GM18517 (cell line): ENCODE results near the gene CSNK1G3.
A peak's percentile ranks its signal among the peaks of the same experiment; 100 is the strongest.

Experiments used
- ATAC-seq: cut with Tn5 transposase; IDR thresholded peaks from one replicate; pipeline ENCODE4 v1.9.1; 2021; ENCODE audit warnings: mild to moderate bottlenecking, moderate library complexity; ENCODE audit not compliant: unreplicated experiment

Gene CSNK1G3

DNA sequence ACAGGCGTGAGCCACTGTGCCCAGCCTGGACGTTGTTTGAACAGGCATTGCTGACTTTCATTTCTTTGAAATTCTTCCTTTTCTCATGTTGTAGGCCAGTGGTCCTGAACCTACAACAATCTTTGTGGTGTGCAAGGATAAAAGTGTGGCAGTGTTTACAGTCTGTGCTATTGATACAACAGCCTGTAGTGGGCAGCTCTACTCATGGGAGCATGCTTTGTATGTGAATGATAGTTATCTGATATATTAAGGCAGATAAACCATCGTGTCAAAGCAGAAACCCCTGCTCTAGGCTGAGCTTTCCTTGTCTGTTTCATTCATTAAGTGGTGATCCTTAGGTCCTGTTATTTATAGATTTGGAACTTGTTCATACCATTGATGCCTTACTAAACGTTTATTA lies 42.6 kb downstream of the CSNK1G3 start:
- no peak for ATAC-seq

DNA sequence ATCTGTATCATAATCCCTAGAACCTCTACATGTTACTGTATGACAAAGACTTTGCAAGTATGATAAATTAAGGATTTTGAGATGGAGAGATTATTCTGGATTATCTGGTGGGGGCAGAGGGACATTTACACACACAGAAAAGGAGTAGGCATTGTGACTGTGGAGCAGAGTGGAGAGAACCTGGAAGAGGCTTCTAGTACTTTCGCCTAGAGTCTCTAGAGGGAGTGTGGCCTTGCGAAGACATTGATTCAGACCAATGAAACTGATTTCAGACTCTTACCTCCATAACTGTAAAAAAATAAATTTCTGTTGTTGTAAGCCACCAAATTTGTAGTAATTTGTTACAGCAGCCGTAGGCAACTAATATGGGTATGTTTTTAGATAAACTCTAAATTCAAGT lies 45.9 kb downstream of the CSNK1G3 start:
- no peak for ATAC-seq

DNA sequence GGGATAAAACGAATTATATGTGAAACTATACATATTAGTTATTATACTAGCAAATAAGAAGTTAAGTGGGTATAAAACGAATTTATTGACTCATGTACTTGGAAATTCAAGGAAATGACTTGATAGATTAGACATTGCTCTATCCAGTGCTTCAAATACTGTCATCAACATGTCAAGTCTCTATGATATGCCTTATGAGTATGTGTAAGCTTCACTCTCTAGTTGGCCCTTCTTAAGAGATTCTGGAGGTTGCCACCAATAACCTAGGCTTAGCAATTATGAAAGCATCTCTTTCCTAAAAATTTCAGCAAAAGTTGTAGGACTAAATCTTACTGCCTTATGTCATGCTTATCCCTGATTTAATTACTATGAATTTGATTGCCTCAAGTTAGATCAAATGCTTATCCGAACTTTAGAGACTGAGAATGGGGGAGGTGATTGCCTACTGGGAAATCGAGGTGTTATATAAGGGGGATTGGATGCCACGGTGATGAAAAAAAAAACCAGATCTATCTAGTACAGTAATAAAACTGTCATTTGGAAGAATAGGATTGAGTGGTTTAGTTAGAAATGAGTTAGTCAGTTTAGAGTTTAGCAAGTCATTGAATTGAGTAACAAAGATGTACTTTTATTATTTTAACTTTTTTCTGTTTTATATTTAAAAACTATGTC lies 46.9 kb downstream of the CSNK1G3 start:
- ATAC-seq = no peak

DNA sequence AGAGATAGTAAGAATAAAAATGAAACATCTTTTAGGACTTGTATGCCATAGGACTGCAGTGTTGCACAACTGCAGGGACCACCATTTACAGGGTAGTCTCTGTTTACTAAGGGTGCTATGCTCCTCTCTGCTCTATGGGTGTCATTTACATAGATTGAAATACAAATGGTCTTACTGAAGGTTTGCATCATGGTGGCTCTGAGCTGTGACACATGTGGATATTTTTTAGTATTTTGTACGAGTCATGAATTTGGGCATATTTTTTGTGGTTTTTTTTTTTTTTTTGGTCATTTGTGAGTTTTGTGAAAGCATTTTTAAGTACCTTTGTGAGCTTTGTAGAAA lies 47.4 kb downstream of the CSNK1G3 start:
- ATAC-seq = no peak

DNA sequence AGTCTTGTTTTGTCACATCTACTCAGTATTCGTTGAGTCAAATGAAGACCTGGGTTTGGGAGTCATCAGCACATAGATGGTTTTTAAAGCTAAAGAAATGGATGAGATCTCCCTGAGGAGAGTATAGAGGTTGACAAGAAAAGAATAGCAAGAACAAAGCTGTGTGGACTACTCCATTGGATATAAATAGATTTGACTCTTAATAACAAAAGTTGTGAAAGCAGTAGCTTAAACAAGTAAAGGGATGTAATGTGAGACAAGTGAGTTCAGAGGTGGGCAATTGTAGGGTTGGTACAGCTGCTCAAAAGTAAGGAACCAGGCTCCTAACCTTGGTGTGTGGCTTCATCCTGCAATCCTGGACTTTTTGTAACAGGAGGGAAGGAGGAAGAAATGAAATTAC lies 49.3 kb downstream of the CSNK1G3 start:
- no peak for ATAC-seq

DNA sequence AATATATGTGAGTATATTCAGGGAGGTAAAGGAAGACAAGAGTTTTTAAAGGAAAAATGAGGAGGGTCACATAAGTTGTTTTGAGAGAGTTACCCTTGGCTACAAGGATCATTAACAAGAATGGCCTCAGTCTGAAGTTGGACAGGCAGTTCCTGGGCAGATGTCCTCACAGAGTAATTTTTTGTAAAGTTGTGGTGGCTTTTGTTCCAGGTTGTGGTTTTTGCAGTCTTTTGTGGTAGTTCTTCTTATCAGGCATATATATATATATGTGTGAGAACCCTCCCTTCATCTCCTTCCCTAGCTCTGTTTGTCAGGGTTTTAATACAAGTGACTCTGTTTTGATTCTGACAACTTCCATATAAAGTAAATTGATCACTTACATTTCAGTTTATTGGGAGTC lies 60.0 kb downstream of the CSNK1G3 start:
- no peak for ATAC-seq

DNA sequence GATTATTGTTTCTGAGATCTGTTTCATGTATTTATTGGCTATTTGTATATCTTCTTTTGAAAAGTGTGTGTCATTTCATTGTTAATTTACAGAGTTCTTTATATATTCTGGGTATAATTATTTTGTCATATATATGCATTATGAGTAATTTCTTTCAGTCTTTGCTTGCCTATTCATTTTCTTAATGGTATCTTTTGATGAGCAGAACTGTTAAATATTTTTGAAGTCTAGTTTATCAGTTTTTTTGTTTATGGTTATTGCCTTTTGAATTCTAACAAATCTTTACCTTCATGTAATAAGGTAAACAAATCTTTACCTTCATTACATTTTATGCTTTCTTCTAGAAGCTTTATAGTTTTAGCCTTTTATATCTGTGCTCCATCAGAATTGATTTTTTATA lies 66.4 kb downstream of the CSNK1G3 start:
- no peak for ATAC-seq

DNA sequence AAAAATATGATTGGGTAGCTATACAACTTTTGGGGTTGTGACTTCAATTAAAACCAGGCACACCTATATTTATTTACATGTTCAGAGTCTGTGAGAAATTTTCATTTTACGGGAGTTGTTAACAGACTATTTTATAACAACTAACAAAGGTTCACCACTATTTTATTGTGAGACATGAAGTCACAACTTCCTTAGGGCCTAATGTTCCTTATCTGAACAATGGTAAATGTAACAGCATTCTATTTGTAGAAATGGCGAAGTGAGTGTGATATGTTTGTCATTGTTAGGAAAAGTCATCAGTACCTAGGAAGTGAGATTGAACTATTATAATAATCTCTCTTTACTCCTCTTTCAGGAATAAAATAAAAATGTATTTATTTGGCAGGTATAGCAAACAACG lies 67.4 kb downstream of the CSNK1G3 start:
- ATAC-seq = no peak

DNA sequence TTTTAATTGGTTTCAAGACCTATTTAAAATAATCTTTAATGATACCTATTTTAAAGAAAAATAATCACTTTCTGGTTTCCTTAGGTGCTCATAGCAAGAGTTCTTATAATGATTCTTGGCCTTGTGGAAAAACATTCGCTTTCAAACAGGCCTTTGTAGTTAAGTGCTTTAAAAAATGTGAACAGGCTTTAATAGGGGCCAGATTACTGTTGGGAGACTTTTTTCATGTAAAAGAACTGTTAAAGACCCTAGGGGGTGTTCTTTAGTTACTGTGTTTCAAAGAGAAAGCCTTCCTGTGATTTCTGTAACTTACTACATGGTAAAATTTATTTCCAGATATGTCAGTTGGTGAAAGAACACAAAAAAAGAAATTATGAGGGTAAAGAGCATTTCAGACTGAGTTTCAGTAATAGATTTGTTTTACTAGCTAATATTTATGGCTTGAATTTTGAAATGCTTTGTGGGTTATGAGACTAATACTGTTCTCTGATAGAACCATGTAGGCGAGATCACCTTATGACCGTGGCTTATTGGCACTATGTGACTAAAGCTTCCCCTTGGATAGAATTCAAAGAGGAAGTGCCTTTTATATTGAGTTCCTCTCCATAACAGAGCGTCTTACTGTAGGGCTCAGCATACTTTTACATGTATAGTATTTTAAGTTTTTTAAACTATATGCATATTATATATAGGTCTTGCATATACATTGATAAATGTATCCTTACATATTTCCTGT lies 70.7 kb downstream of the CSNK1G3 start:
- no peak for ATAC-seq

DNA sequence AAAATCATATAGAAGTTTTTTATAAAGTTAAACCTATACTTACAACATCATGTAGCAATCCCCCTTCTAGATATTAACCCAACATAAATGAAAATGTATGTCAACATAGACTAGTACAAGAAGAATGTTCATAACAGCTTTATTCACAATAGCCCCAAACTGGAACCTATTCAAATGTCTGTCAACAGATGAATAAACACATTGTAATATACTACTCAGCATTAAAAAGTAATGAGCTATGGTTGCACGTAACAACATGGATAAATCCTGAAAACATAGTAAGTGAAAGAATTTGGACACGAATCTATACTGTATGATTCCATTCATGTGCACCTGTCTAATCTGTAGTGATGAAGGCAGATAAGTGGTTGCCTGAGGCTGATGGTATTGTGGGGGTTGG lies 73.9 kb downstream of the CSNK1G3 start:
- no peak for ATAC-seq

DNA sequence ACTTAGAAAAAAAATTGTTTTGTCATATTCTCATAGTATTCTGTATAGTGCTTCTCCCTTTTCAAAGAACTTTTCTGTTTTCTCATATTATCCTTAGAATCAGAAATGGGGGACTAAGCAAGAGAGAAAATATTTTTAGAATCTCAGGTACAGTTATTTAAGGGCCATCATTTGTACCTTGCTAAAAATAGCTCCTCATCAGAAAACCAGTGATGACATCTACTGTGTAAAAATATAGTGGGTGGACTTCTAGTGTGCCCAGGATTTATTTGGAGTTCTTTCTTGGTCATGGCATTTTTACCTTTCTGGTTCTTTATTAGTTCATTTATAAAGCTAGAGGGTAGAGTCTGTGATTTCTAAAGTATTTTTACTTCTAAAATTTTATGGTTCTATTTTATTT lies 82.5 kb downstream of the CSNK1G3 start:
- no peak for ATAC-seq

DNA sequence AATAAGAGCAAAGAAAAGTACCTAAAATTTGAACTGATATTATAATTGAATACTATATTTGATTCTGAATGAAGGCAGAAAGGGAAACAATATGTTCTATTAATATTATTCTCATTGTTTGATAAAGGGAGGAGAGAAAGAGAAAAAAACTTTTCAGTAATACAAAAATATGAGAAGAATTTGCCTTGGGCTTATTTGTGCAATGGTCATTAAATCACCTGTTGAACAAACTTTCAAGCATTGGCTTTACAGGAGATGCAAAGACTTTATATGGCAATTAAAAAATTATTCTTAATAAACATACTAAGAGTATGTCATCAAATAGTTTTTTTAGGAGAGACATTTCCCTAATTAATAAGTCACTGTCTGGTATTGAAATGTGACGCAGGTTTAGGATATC lies 85.0 kb downstream of the CSNK1G3 start:
- ATAC-seq = no peak

DNA sequence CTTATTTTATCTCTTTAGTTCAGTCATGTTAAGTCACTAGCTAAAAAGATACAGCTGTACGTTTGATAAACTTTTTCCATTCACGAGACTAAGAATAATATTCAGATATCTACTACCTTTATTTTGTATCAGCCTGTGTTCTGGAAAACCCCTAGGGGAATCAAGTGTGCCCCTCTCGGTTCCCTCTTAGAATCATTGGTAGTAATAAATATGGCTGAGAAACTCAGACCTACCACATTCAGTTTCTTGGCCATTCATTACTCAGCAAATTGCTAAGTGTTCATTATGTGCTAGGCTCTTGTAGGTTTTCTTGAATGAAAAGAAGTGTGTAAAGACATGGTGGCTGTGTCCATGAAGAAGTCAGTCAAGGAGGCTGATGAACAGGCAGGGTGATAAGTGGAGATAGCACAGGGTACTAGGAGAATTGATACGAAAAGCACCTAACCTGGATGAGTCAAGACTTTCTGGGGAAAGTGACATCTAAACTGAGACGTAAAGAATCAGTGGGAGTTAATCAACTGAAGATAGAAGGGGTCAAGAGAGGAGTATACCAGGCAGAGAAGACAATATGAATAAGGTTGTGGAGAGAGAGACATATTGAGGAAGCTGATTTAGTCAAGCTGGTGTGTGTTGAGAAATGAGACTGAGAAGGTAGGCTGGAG lies 86.2 kb downstream of the CSNK1G3 start:
- ATAC-seq = no peak

DNA sequence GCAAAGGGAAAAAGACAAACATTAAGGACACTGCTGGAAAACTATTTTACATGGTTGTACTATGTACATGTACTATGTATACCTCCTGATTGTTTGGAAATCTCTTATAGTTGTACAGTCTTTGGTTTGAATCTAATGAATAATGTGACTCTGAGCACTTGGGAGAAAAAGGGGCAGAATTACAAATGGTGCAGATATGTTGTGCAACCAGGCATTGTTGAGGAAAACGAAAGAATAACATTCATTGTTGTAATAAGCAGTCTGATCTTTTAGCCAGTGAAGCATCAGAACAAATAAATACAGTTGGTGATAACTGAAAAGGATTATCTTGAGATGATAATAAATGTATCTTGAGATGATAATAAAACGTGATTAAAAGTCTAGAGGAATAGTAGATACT lies 87.2 kb downstream of the CSNK1G3 start:
- no peak for ATAC-seq

DNA sequence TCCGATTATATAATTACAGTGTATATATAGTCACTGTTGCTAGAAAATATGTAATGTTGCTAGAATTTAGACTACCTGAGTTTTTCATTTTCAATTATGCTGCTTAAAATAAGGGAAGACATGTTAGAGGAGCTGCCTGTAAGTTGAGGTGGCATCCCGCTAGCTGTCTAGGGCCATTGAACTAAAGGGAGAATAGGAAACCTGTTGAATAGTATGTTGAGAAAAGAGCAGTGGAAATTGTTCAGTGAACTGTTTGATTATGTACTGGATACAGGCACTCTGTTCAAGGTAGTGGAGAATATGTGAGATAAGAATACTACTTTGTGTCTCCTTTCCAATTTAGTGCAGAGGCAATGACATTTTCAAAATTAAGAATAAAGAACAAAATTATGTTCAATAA lies 89.6 kb downstream of the CSNK1G3 start:
- ATAC-seq = no peak

DNA sequence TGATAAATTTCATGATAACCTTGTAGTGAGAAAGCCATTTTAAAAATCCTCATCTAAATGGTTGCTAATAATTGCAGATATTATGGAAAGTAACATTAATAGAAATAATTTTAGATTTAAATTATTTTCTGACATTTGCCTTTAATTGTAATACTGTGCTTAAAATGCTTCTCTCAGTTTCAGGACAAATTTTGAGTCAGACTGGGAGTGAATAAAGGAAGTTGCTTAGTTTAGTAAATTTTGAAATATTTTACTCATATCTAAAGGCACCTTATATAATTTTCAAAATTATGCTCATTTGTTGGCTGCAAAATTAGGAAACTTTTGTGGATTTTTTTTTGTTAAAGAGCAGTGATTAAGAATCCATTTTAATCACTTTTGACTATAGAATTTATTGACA lies 93.8 kb downstream of the CSNK1G3 start:
- ATAC-seq = peak; percentile 72

DNA sequence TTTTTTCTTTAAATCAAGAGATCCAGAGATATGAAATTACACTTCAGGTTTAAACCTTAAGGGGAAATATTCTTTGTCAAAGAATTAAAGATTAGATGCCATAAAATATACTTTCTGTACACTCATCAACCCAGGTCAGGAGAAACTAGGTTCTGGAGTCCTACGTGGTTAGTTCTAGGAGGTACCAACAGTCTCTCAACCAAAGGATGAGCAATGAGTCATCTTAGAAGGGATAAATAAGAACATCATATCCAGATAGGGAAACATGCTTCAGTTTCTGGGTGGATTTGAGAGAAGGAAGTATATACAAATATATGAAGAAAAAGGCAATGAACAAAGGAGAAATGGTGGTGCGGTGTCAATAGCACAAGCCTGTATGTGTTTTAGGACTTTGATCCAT lies 98.2 kb downstream of the CSNK1G3 start:
- no peak for ATAC-seq

DNA sequence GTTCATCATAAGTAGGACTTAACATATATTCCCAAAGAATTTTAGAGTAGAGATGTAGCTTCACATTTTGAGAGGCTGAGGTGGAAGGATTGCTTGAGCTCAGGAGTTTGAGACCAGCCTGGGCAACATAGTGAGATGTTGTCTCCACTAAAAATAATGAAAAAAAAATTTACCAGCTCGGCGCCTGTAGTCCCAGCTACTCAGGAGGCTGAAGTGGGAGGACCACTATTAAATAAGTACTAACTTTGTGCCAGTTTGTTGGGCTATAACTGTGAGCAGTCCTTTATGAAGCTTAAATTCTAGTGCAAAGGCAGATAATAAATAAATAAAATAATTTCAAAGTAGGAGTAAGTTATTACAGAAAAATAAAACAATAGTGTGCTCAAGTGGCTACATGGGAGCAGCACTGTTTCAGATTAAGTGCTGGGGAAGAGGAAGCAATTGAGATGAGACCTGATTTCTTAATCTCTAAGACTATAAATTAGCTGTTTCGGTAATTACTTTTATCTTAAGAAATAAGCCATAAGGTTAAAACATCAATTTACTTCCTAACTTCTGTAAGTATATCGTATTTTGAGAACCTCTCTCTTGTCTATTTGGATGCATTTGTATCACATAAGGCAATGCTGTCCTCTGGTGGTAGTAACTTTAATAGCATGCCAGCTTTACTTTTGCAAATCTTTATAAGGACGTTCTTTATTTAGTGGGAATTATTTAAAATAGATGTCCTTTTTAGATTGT lies 98.9 kb downstream of the CSNK1G3 start:
- peak; percentile 71 for ATAC-seq

DNA sequence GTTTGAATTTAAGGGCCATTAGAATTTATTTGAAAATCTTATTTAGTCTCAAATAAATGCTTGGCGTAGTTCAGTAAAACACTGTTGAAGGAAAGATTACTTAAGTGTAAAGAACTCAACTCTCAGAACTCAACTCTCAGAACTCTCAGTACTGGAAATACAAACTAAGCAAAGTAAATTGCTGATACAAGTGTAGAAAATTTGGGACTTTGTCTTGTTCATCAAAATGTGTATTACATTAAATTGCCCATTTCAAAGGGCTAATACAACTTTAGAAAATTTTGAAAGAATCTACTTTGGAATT lies 99.4 kb downstream of the CSNK1G3 start:
- ATAC-seq = peak; percentile 9

DNA sequence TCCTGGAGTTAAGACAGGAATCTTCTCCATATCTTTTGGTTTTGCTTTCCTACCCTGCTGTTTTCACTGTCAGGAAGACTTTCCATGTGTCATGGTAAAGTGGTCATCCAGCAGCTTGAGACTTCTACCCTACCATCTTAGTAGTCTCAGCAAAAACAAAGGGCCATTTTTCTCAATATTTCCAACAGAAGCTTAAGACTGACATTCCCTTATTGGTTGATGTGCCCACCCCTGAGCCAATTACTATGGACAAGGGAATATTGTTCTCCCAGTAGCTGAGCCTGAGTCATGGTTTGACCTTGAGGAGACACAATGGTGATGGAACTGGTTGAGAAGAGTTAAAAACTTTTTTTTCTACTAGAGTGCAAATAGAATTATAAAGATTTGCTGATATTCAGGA lies 105.6 kb downstream of the CSNK1G3 start:
- no peak for ATAC-seq

DNA sequence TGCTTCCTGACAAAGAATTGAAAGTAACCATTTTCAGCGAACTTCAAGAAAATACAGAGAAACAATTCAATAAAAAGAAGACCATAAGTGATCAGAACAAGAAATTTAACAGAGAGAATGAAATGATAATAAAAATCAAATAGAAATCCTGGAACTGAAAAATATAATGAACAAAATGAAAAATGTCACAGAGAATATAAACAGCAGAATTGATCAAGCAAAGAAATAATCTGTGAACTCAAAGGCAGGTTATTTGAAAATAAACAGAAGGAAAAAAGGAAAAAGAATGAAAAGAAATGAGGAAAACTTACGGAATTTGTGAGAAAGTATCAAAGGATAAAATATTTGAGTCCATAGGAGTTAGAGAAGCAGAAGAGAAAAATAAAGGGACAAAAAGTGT lies 114.1 kb downstream of the CSNK1G3 start:
- no peak for ATAC-seq
